AG04450 (cell line): ENCODE data around the gene SLC25A44. TPM values are rescaled to one million over a fixed set of nuclear protein-coding genes. Genes with fewer than 3 reads are reported as not detected.

ENCODE experiments used
- CTCF ChIA-PET: fragments of 300-600, 350-600 bp; formaldehyde crosslinking; extraction: SDS; loops from one replicate; lab custom pipeline; 2022; ENCODE audit warnings: antibody characterized with exemption, inconsistent platforms; lab: Charles Lee
- POLR2A ChIA-PET: fragments of 350-600 bp; formaldehyde crosslinking; extraction: SDS; loops from one replicate; lab custom pipeline; 2021; ENCODE audit warnings: antibody characterized with exemption, inconsistent platforms; lab: Yijun Ruan, JAX
- DNase-seq: peaks from one replicate; pipeline ENCODE4 v3.0.0-alpha.2; 2011; ENCODE audit warnings: low read depth, low spot score
- H3K27ac ChIP-seq: one replicate; pipeline ENCODE4 v1.5.1; 2012; ENCODE audit warnings: low read depth, low read length, control low read depth
- H3K27me3 ChIP-seq: one replicate; pipeline ENCODE4 v1.6.0; 2012; ENCODE audit warnings: low read length; ENCODE audit not compliant: control insufficient read depth, insufficient read depth
- H3K4me3 ChIP-seq: 2 replicates; pipeline ENCODE4 v1.5.1; 2011; ENCODE audit warnings: mild to moderate bottlenecking, low read depth, low read length, control low read depth
- H3K9me3 ChIP-seq: 2 replicates; pipeline ENCODE4 v1.5.1; 2012; ENCODE audit warnings: low read length; ENCODE audit not compliant: control insufficient read depth, insufficient read depth
- polyA plus RNA-seq: library from polyadenylated mRNA; depleted of rRNA; stranded (reverse); fragments of >200 nt; gene quantifications from 2 replicates; pipeline ENCODE4 v1.2.3, GENCODE V29; 2011
- TF ChIP-seq, protein P1 (sequence below): IDR thresholded peaks from 2 replicates; pipeline ENCODE4 v1.5.1; 2011; ENCODE audit warnings: low read depth, low read length, control low read depth, inconsistent platforms

The SLC25A44 gene
- polyA plus RNA-seq, 1 experiment, result 24.1 TPM

DNA sequence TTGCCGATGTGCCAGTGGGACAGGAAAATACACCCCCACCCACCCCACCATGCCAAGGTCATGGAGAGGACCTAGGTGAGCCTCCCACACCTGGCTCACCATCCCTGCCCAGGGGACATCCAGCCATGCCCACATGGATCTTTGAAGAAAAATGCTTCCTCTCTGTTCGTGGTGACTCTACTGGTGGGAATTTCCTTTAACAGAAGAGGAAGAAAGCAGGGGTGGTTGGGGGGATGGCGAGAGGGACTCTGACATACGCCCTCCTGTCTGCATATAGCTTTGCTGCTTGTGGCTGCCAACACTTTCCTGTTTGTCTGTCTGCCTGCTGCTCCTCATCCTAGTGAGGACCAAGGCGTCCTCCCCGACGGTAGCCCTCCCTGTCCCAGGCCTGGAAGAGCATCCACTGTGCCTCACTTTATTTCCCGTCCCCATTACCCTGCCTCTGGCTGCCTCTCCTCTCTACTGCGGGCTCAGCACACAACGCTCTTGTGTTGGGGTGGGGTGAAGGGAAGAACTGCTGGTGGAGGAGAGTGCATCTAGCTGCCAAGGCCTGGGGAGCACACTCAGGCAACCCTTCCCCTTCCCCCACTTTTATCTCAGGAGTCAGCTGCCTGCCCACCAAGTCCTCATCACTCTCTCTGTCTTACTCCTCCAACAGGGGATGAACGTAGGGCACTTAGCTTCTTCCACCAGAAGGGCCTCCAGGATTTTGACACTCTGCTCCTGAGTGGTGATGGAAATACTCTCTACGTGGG is 38.0 kb upstream of the SLC25A44 start:
- no peak overlapping the region for H3K4me3 ChIP-seq
- POLR2A ChIA-PET, result no interaction called here
- TF ChIP-seq, protein P1, sequence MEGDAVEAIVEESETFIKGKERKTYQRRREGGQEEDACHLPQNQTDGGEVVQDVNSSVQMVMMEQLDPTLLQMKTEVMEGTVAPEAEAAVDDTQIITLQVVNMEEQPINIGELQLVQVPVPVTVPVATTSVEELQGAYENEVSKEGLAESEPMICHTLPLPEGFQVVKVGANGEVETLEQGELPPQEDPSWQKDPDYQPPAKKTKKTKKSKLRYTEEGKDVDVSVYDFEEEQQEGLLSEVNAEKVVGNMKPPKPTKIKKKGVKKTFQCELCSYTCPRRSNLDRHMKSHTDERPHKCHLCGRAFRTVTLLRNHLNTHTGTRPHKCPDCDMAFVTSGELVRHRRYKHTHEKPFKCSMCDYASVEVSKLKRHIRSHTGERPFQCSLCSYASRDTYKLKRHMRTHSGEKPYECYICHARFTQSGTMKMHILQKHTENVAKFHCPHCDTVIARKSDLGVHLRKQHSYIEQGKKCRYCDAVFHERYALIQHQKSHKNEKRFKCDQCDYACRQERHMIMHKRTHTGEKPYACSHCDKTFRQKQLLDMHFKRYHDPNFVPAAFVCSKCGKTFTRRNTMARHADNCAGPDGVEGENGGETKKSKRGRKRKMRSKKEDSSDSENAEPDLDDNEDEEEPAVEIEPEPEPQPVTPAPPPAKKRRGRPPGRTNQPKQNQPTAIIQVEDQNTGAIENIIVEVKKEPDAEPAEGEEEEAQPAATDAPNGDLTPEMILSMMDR, result no peak
- H3K9me3 ChIP-seq, result no peaks in the 10 kb centered on the region
- CTCF ChIA-PET, result interaction anchor here (1.7 kb wide), 1 partner anchor 10 kb away, joined by 7 read pairs; no protein-coding TSS in a partner anchor
- H3K27ac ChIP-seq, result no peak overlapping the region
- no peaks in the 10 kb centered on the region for H3K27me3 ChIP-seq
- no peak for DNase-seq

DNA sequence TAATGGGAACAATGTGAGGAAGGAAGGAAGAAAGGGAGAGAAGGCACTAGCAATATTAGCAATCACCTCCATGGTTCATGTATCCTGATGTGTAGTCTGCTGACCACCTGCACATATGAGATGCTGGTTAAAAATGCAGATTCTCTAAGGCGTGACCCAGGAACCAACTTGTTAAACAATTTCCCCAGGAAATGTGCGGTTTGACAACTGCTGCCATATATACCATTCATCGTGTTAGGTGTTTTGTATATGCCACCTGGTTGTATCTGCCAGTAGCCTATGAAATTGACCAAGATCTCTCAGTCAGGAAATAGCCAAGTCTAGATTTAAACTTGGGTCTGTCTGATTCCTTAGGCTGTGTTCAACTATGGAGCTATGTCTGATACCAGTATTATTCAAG is 36.4 kb upstream of the SLC25A44 start:
- H3K9me3 ChIP-seq, result no peaks in the 10 kb centered on the region
- TF ChIP-seq, protein P1, result no peak
- H3K27ac ChIP-seq, result no peak overlapping the region
- no peaks in the 10 kb centered on the region for H3K27me3 ChIP-seq
- POLR2A ChIA-PET, result no interaction called here
- CTCF ChIA-PET, result no interaction called here
- DNase-seq, result no peak
- no peak overlapping the region for H3K4me3 ChIP-seq

DNA sequence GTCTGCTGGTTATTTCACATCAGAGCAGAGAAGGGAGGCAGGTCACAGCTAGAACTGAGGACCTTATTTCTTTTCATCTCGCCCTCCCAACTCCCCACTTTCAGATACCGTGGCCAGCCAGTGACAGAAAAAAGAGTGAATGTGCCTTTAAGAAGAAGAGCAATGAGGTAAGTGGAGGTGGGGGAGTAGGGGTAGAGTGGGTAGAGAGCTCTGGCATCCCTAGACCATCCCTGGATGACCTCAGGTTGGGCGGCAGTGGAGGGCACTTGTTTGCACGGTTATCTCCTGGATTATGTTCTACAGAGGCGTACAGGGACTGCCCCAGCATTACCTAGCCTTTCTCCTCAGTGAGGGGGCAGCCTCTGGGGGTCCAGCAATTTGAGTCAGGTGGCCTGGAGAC is 35.9 kb upstream of the SLC25A44 start:
- ChIA-PET POLR2A (no interaction called here), CTCF (no interaction called here)
- Histone ChIP-seq H3K27me3 (no peaks in the 10 kb centered on the region), H3K4me3 (no peak overlapping the region), H3K9me3 (no peaks in the 10 kb centered on the region), H3K27ac (no peak overlapping the region)
- TF ChIP-seq, protein P1, result no peak
- DNase-seq, result no peak

DNA sequence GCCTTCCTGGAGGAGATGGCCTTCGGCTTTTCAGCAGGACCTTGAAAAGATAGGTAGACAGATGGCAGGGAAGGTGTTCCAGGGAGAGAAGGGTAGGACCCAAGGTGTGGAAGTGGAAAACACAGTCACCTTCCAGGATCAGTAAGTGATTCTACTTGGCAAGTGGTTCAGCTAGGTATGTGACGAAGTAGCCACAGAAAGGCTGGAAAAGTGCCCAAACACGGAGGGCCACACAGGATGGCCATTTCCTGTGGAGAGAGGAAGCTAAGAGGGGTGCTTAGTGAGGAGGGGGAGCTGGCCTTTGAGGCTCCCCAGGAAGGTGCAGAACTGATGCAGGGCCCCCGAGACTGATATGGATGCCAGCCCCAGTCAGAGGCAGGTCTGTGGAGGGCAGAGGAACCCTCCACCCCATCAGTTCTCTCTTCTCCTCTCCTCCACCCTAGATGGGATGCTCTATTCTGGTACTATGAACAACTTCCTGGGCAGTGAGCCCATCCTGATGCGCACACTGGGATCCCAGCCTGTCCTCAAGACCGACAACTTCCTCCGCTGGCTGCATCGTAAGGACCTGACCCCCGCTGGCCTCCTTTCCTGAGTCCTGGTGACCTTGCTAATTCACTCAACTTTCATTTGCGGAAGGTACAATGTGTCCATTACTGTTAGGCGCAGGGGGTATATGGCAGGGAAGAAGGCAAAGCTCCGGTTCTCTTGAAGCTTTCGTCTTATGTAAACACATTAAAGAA is 33.7 kb upstream of the SLC25A44 start:
- POLR2A ChIA-PET, result interaction anchor here (0.6 to 1.9 kb wide), 2 partner anchors 53 to 54 kb away, joined by 3 to 5 read pairs; partner anchors contain the start of gene PMF1
- CTCF ChIA-PET, result interaction anchor here (0.9 to 1.0 kb wide), 2 partner anchors 30 to 65 kb away, joined by 3 read pairs; no protein-coding TSS in a partner anchor
- no peaks in the 10 kb centered on the region for H3K27me3 ChIP-seq
- DNase-seq, result no peak
- no peak overlapping the region; the same call in 1 of the 2 replicates for H3K4me3 ChIP-seq
- TF ChIP-seq, protein P1, result no peak
- H3K27ac ChIP-seq, result no peak overlapping the region
- no peaks in the 10 kb centered on the region for H3K9me3 ChIP-seq

DNA sequence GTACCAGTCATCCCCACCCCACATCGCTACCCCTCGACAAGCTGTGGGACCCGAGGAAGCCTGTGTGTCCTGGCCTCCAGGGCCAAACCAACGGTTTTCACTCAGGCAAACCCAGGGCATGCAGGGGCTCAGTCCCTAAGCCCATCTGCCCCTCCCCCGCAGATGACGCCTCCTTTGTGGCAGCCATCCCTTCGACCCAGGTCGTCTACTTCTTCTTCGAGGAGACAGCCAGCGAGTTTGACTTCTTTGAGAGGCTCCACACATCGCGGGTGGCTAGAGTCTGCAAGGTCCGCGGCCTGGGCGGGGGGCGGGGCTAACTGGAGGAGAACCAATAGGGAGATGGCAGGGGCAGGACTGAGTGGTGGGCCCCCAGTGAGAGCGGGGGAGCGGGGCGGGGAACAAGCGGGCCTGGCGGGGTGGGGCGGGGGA is 33.1 kb upstream of the SLC25A44 start:
- peak; percentile 42 for DNase-seq
- CTCF ChIA-PET, result interaction anchor here (0.9 to 1.0 kb wide), 2 partner anchors 31 to 64 kb away, joined by 3 read pairs; no protein-coding TSS in a partner anchor
- Histone ChIP-seq H3K9me3 (no peaks in the 10 kb centered on the region), H3K27ac (no peak overlapping the region), H3K4me3 (peak overlapping the region; percentile 52), H3K27me3 (no peaks in the 10 kb centered on the region)
- POLR2A ChIA-PET, result interaction anchor here (0.6 to 1.9 kb wide), 4 partner anchors 10 to 55 kb away, joined by 3 to 6 read pairs (median 4); partner anchors contain the start of gene PMF1
- TF ChIP-seq, protein P1, result no peak
